BE2C (cell line): ENCODE results near the gene TNFRSF14.

Experiments used
- DNase-seq: peaks from one replicate; pipeline ENCODE4 v3.0.0-alpha.2; 2020
- H3K27me3 ChIP-seq: fragments of 250-450 bp; sonication (Bioruptor Pico); 2 replicates; pipeline ENCODE4 v1.5.1; 2020; ENCODE audit warnings: mild to moderate bottlenecking
- H3K36me3 ChIP-seq: fragments of 250-450 bp; sonication (Bioruptor Pico); 2 replicates; pipeline ENCODE4 v1.5.1; 2020; ENCODE audit warnings: mild to moderate bottlenecking
- H3K4me1 ChIP-seq: fragments of 250-450 bp; sonication (Bioruptor Pico); 2 replicates; pipeline ENCODE4 v1.5.1; 2020
- H3K4me3 ChIP-seq: 2 replicates; pipeline ENCODE4 v1.5.1; 2011; ENCODE audit warnings: low read depth, low read length
- H3K9me3 ChIP-seq: fragments of 250-450 bp; sonication (Bioruptor Pico); 2 replicates; pipeline ENCODE4 v1.5.1; 2020
- TF ChIP-seq, protein P1 (sequence below): IDR thresholded peaks from 2 replicates; pipeline ENCODE4 v1.5.1; 2012; ENCODE audit warnings: mild to moderate bottlenecking, low read depth, low read length

Gene TNFRSF14

DNA sequence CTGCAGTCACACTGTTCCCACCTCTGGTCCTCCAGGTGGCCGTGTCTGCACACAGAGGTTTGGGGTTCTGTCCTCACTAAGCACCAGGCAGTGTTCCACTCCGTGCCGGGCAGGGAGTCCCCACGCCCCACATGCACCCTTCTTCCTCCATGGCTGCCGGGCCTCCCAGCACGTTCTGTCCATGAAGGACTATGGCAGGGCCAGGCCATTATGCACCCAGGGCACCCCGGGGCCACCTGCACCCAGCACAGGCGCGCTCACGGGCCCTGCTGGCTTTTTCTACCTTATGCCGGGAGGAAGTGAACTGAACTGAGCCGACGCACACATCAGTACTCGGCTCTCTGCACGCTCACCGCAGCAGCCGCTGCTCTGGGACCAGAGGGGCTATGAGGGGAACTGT is 40.0 kb upstream of the TNFRSF14 start:
- no peaks in the 10 kb centered on the region for H3K4me1 ChIP-seq
- peaks cover 34% of the 10 kb centered on the region for H3K36me3 ChIP-seq
- TF ChIP-seq, protein P1, sequence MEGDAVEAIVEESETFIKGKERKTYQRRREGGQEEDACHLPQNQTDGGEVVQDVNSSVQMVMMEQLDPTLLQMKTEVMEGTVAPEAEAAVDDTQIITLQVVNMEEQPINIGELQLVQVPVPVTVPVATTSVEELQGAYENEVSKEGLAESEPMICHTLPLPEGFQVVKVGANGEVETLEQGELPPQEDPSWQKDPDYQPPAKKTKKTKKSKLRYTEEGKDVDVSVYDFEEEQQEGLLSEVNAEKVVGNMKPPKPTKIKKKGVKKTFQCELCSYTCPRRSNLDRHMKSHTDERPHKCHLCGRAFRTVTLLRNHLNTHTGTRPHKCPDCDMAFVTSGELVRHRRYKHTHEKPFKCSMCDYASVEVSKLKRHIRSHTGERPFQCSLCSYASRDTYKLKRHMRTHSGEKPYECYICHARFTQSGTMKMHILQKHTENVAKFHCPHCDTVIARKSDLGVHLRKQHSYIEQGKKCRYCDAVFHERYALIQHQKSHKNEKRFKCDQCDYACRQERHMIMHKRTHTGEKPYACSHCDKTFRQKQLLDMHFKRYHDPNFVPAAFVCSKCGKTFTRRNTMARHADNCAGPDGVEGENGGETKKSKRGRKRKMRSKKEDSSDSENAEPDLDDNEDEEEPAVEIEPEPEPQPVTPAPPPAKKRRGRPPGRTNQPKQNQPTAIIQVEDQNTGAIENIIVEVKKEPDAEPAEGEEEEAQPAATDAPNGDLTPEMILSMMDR, result no peak
- H3K27me3 ChIP-seq, result no peaks in the 10 kb centered on the region
- no peaks in the 10 kb centered on the region for H3K9me3 ChIP-seq
- no peak for DNase-seq
- no peak overlapping the region for H3K4me3 ChIP-seq

DNA sequence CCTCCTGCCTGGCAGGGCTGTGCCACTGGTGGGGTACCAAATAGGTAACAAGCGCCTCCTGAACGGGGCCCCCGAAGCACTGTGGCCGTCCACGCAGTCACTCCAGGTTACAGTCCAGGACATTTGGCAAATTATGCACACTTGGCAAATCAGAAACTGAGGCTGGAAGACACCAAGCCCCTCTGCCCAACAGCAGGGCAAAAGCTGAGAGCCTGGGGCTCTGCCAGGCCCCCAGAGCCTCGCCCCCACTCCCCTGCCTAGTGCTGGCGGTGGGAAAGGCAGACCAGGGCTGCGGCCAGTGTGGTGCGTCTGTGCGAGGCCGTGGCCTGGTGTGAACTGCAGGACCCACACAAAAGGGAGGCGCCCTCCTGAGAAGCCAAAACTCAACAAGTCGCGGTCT is 39.2 kb upstream of the TNFRSF14 start:
- no peaks in the 10 kb centered on the region for H3K27me3 ChIP-seq
- DNase-seq, result no peak
- H3K36me3 ChIP-seq, result peaks cover 34% of the 10 kb centered on the region
- no peaks in the 10 kb centered on the region for H3K4me1 ChIP-seq
- TF ChIP-seq, protein P1, result no peak
- H3K9me3 ChIP-seq, result no peaks in the 10 kb centered on the region
- no peak overlapping the region for H3K4me3 ChIP-seq

DNA sequence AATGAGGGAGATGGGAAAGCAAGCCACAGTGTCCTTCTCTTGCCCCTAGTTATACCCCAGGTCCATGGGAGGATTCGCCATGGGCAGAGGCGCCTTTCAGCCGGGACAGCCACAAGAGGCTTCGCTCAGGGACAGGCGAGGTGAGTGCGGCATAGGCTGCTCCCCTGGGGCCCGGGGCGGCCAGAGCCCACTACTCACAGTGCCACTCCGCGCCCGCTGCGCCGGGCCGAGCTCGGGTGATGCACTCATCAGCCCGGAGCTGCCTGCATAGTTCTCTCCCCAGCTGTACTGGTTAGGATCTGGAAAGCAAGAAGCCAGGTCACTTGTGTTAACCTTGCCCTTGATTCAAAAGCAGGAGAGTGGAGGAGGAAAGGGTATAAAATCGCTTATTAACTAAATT is 38.2 kb upstream of the TNFRSF14 start:
- H3K27me3 ChIP-seq, result no peaks in the 10 kb centered on the region
- TF ChIP-seq, protein P1, result no peak
- H3K4me3 ChIP-seq, result no peak overlapping the region
- no peak for DNase-seq
- no peaks in the 10 kb centered on the region for H3K9me3 ChIP-seq
- H3K4me1 ChIP-seq, result no peaks in the 10 kb centered on the region
- peaks cover 34% of the 10 kb centered on the region for H3K36me3 ChIP-seq

DNA sequence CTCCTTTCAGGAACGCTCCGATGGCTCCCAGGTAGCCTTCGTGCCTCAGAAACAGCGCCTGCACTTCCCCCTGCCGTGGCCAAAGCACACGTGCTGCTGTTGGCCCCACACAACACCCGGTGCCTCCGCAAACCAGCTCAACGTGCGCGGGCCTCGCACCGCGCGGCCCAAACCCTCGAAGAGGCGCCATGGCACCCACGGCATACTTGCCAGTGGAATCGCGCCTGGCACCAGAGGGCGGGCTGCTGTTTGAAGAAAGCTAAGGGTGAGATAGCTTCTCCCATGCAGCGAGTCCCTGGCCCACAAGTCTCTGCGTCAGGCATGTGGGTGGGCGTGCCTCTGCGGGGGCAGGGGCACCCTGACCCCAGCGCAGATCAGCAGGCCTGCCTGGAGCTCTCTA is 37.6 kb upstream of the TNFRSF14 start:
- no peak overlapping the region for H3K4me3 ChIP-seq
- H3K4me1 ChIP-seq, result no peaks in the 10 kb centered on the region
- H3K9me3 ChIP-seq, result no peaks in the 10 kb centered on the region
- no peaks in the 10 kb centered on the region for H3K27me3 ChIP-seq
- H3K36me3 ChIP-seq, result peaks cover 31% of the 10 kb centered on the region
- no peak for DNase-seq
- TF ChIP-seq, protein P1, result no peak

DNA sequence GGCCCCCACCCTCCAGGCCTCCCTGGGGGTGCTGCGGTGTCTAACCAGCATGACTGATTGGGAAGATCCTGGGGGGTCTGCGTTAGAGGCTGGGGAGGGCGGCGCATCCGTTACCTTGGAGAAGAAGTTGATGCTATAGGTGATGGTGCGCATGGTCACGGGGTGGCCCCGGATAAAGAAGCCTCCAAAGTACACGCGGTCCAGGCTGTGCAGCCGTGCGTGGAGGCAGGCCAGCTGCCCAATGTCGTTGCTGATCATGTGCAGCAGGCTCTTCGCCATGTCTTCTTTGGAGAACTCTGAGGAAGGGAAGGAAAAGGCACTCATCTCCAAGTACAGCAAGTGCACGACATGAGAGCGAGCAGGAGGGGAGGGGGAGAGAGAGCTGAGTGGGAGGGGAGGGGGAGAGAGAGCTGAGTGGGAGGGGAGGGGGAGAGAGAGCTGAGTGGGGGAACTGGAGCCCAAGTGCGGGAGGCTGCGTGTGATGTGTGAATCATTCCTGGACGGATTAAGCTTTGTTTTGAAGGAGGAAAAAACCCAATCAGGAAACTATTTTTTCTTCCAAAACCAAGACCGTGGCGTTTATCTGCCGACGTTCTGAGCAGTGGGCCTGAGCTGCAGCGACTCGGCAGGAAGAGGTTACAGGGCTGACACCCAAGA is 37.0 kb upstream of the TNFRSF14 start:
- no peak overlapping the region for H3K4me3 ChIP-seq
- H3K27me3 ChIP-seq, result no peaks in the 10 kb centered on the region
- no peaks in the 10 kb centered on the region for H3K4me1 ChIP-seq
- no peak for DNase-seq
- H3K9me3 ChIP-seq, result no peaks in the 10 kb centered on the region
- TF ChIP-seq, protein P1, result no peak
- peaks cover 25% of the 10 kb centered on the region for H3K36me3 ChIP-seq

DNA sequence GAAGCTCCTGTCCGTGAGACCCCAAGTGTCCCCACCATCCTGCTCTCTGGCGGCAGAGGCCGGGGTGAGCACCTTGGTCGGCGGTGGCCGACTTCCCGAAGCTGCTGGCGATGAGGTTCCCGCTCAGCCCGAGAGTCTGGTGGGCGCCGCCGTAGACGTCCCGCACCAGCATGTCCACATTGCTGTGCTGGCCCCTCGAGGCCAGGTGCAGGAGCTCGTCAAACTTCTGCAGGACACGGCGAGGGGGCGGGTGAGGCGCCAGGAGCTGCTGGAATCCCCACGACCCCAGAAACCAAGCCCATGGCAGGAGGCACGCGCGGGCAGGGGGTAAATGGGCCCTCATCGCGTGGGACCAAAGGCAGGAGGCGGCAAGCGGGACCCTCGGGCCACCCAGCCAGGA is 36.4 kb upstream of the TNFRSF14 start:
- TF ChIP-seq, protein P1, result no peak
- no peak for DNase-seq
- Histone ChIP-seq H3K36me3 (peaks cover 25% of the 10 kb centered on the region), H3K4me3 (no peak overlapping the region), H3K9me3 (no peaks in the 10 kb centered on the region), H3K4me1 (no peaks in the 10 kb centered on the region), H3K27me3 (no peaks in the 10 kb centered on the region)
